ENCODE measurements around the gene ERBB2.

Gene ERBB2

DNA sequence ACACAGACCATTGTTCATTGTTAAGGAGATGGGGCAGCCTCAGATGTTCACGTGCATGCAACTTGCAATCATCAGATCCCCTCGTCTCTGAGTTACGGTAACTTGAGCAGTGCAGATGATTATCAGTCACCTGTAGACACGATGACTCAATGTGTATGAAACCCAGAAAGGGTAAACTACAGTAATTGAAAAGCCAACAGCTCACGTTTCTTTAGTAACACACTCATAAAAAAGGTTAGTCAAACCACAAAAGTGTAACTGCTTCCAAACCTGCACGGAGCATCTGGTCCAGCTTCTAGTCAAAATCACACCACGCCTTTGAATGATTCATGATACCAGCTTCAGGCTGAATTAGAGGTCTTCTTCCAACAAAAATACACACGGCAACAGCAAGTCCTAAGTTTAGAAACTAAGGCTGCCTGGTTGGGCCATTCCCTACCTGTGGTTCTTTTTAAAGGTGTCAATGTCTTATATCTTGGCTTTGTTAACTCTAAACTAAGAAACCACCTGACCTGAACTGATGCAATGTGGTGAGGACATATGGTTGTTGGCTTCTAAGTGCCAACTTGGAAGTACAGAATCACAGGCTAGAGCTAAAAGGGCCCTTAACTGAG lies 70.2 kb downstream of the ERBB2 start:
- DNase-seq, result peak; percentile 50

DNA sequence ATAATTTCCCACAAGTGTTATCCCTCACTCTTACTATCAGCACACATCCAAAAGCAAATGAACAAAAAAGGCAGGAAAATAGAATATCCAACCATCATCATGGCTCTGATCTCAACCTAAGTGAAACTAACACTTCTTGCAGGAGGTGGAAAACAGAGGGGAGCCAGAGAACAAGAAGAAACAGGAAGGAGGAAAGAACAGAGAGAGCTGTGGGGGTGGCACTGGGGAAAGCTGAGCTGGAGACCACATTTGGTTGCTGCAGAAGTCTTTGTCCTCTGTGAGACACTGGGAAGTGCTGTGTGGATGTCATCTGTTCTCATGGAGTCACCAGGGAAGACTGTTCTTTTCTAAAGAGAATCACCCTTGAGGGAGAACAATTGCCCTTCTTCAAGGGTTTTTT lies 72.6 kb downstream of the ERBB2 start:
- no peak for DNase-seq

DNA sequence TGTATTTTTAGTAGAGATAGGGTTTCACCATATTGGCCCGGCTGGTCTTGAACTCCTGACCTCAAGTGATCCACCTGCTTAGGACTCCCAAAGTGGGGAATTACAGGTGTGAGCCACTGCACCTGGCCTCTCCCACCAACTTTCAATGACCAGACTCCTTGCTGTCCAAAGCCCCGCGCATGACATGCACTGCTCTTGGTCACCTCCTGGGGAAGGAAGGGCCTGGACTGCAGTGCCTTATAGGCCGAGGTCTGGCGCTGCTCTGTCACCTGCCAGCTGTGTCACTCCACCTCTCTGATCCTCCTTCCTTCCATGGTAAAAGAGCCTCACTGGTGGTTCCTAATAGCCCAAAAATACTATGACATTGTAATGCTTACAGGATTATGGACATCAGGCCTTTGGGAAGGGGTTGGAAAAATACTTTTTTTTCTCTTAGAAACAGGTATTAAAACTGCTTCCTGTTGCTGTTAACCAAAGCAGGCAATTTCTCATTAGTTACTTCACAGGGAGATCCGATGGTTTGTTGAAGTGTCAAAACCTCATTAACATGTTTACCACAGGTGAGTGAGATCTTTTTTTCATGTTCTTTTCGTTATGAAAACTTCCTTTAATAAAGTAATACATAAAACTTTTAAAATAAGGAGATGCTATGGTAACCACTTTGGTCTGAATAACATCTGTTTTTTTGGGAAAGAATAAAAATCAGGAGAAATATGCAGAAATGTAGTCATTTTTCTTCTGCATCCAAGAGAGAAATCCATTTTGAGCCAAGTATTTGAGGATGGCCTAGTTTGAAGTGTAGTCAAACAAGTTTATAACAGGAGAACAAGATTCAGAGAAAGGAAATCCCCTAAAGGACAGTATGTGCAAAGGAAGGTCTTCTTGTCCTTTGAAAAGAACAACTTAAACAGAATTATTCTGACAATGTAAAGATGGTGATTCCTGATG lies 73.4 kb downstream of the ERBB2 start:
- no peak for DNase-seq

DNA sequence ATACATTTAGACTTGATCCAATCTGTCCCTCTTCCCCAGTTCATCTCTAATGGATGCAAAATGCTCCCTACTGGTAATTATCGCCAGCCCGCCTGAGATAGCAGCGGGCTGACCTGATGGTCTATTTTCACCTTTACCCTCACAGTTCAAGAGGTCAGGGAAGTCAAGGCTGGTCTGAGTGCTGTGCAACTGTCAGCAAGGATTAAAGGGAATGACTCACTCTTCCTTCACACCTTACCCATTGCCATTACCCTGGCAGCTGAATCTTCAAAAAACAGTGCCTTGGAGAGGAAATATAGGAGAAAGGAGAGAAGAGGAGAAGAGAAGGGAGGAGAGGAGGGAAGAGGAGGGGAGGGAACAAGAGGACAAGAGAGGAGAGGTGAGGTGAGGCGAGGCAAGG lies 74.2 kb downstream of the ERBB2 start:
- DNase-seq, result no peak

DNA sequence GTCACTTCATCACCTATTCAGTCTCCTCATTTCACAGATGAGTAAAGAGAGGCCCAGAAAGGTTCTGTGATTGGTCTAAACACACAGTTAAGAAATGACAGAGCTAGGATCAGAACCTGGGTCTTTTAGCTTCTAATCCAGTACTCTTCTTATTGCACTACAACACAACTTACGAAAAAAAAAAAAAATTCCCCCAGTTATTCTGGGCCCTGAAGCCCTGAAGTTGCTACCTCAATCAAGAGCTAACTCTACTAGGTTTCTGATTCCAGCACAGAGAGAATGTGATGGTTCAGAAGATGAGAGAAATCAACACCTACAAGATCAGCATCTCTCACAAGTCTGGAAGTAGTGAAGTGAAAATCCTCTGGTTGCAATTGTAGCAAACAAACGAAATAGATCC lies 75.2 kb downstream of the ERBB2 start:
- DNase-seq, result no peak

DNA sequence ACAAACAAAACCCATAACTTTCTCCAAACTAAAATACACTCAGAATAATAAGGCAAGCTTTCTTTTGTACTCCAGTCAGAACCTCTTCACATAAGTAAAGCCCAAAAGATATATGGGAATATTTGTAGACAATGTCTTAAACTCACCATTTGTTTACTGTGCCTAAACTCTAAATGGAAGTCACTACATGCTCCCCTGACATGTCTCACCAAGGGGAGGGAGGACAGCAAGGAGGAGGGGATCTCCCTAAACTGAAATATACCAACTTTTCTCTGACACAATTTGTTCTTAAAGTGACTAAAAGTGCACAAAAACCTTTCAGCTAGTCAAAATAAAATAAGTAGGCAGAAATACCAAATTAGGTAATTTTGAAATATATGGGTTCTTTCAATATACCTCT lies 76.4 kb downstream of the ERBB2 start:
- DNase-seq, result no peak

DNA sequence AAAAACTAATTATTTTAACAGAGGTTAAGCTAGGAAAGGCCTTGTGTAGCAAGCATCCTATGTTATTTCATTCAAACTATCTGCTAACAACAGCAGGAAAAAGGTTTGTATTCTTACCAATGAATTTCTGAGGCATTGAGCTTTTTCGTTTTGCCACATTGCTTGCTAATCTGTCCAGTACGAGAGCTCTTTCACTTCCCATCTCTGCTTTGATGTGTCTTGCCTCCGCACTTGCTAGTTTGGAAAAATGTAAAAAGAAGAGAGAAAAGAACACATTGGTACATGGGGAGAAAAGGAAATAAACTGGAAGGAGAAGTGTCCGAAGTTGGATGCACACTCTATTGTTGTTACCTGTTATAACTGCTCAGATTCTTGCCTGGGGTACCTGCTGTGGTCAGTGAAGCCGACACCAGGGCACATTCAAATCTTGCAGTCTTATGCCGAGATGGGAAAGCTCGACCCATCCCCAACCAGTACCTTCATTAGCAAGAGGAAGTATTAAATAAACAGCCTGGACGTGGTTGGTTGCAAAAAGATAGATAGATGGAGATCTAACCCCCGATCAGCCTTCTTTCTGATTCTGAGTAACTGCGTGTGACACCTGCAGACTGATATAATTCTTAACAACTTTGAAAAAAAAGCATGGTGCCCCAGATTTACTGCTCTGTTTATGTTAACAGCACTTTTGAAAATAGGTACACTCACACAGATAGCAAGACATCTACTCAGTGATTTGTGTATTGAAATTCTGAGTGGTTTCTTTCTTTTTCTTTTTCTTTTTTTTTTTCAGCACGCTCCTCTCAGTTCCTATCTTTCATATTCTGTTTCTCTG lies 77.9 kb downstream of the ERBB2 start:
- DNase-seq, result no peak
